Measurements from ENCODE around the gene FEM1A.
"Not testable (repeated sequence)": the region's sequence is repeated elsewhere in the genome, so short reads cannot be mapped to it uniquely, and the experiment has no call there.

Gene FEM1A

GRCh38 chr19:4801085-4801619 lies 9.6 kb downstream of the FEM1A start:
- no peak for DNase-seq (ENCODE audit: extremely low spot score)
- ChIA-PET CTCF (interaction anchor here (1.8 to 3.1 kb wide), 2 partner anchors 10 to 68 kb away, joined by 9 to 12 read pairs; partner anchors contain the start of gene FEM1A), POLR2A (interaction anchor here (0.5 kb wide), 1 partner anchor 752 kb away, joined by 3 read pairs; no protein-coding TSS in a partner anchor)
- TF ChIP-seq CTCF (IDR thresholded peaks at IDR 0.05; ENCODE audit: control extremely low read depth, extremely low read depth, low read depth, missing control alignments) = no peak

DNA sequence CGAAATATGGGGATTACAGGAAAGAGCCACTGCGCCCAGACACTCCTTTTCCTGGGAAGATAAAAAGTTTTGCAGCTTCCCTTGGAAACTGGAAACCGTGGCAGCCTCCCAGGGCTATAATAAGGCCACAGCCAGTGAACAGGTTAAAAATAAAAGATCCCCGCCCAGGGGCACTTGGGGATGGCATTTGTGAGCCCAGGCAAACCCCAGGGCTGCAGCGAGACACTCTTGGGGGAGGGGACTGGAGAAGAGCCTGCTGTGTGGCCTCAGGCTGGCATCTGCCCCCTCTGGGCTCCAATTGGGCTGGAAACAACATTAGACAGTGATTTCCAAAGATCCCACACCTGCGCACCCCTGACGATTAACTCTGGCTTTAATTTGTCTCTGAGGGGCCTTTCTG lies 11.2 kb downstream of the FEM1A start:
- ChIA-PET POLR2A (no interaction called here), CTCF (interaction anchor here (1.2 to 3.5 kb wide), 3 partner anchors 12 to 109 kb away, joined by 3 to 21 read pairs (median 10); partner anchors contain the start of gene FEM1A)

GRCh38 chr19:4803736-4804695 lies 12.5 kb downstream of the FEM1A start:
- CTCF ChIA-PET = interaction anchor here (0.7 to 11.6 kb wide), 17 partner anchors 10 to 232 kb away, joined by 3 to 242 read pairs (median 5); partner anchors contain the start of gene FEM1A
- peak; percentile 89 for TF ChIP-seq CTCF (IDR thresholded peaks at IDR 0.05; ENCODE audit: control extremely low read depth, extremely low read depth, low read depth, missing control alignments)
- POLR2A ChIA-PET = no interaction called here
- peak; percentile 84 for DNase-seq (ENCODE audit: extremely low spot score)

More for the DNA sequence above, 11.2 kb downstream of the FEM1A start:
- TF ChIP-seq CTCF (IDR thresholded peaks at IDR 0.05; ENCODE audit: control extremely low read depth, extremely low read depth, low read depth, missing control alignments) = no peak
- no peak for DNase-seq (ENCODE audit: extremely low spot score)

- DNase-seq (ENCODE audit: extremely low spot score); POLR2A ChIA-PET: not testable (repeated sequence)
- CTCF ChIA-PET = interaction anchor here (0.9 to 11.6 kb wide), 13 partner anchors 11 to 225 kb away, joined by 3 to 242 read pairs (median 6); partner anchors contain the start of genes FEM1A and PLIN3
Observed at GRCh38 chr19:4805140-4805539, 13.6 kb downstream of the FEM1A start.

GRCh38 chr19:4806384-4806783 lies 14.8 kb downstream of the FEM1A start:
- DNase-seq (ENCODE audit: extremely low spot score) = no peak
- TF ChIP-seq CTCF (IDR thresholded peaks at IDR 0.05; ENCODE audit: control extremely low read depth, extremely low read depth, low read depth, missing control alignments) = no peak
- POLR2A ChIA-PET = no interaction called here
- CTCF ChIA-PET = interaction anchor here (1.1 to 11.6 kb wide), 5 partner anchors 15 to 224 kb away, joined by 4 to 242 read pairs (median 76); partner anchors contain the start of gene FEM1A

- ChIA-PET CTCF (interaction anchor here (1.1 to 11.6 kb wide), 5 partner anchors 16 to 223 kb away, joined by 4 to 242 read pairs (median 76); partner anchors contain the start of gene FEM1A), POLR2A (no interaction called here)
- no peak for TF ChIP-seq CTCF (IDR thresholded peaks at IDR 0.05; ENCODE audit: control extremely low read depth, extremely low read depth, low read depth, missing control alignments)
- no peak for DNase-seq (ENCODE audit: extremely low spot score)
Observed at GRCh38 chr19:4807188-4807587, 15.7 kb downstream of the FEM1A start.
